ENCODE results near the gene MRM2. TPM values are rescaled to one million over a fixed set of nuclear protein-coding genes. Genes with fewer than 3 reads are reported as not detected.

The MRM2 gene
- total RNA-seq, 1 experiment from 2014 or later = 34.7 TPM

GRCh38 chr7:2217716-2218443 is 24.1 kb downstream of the MRM2 start:
- H3K27me3 ChIP-seq (ENCODE audit: insufficient read depth, low read length) = no peaks in the 10 kb centered on the region
- H3K36me3 ChIP-seq (ENCODE audit: control insufficient read depth in 1 of 2, insufficient read depth in 2 of 2, low read length in 2 of 2) = peaks cover 13 to 27% of the 10 kb centered on the region in 2 experiments; a peak in 3 of 4 replicates
- no peak overlapping the region for H3K27ac ChIP-seq (ENCODE audit: low read depth, low read length)
- no peak overlapping the region for H3K9ac ChIP-seq (ENCODE audit: low read length)
- H3K9me3 ChIP-seq (ENCODE audit: control insufficient read depth in 1 of 2, insufficient read depth in 1 of 2, low read depth in 1 of 2, low read length in 2 of 2) = no peaks in the 10 kb centered on the region
- ChIA-PET RAD21 (ENCODE audit: low non-redundant PET in 1 of 2, low total read pairs in 2 of 2, uncharacterized antibody in 2 of 2, unreplicated experiment in 2 of 2) (no interaction called here), CTCF (no interaction called here), POLR2A (no interaction called here)
- no peak overlapping the region for H3K4me2 ChIP-seq (ENCODE audit: low read length)
- TF ChIP-seq CEBPB (IDR thresholded peaks at IDR 0.05; ENCODE audit: low read depth) (no peak), ELF1 (IDR thresholded peaks at IDR 0.05; ENCODE audit: borderline replicate concordance, low read depth) (no peak), SP1 (IDR thresholded peaks at IDR 0.05; ENCODE audit: low read depth) (no peak), TCF7L2 (IDR thresholded peaks at IDR 0.05; ENCODE audit: borderline replicate concordance, extremely low read depth, insufficient read depth, insufficient read length) (no peak), RAD21 (IDR thresholded peaks at IDR 0.05; ENCODE audit: low read depth) (no peak), EZH2 (IDR thresholded peaks at IDR 0.05) (no peak), MAX (IDR thresholded peaks at IDR 0.05) (no peak), SRF (IDR thresholded peaks at IDR 0.05; ENCODE audit: low read depth) (no peak), ZFX (IDR thresholded peaks at IDR 0.05) (no peak), EZH2phosphoT487 (IDR thresholded peaks at IDR 0.05; ENCODE audit: borderline replicate concordance) (no peak), POLR2AphosphoS5 (IDR thresholded peaks at IDR 0.05; ENCODE audit: low read depth, low read length) (no peak), CTCF (IDR thresholded peaks at IDR 0.05 in 2 of 3, conservative IDR thresholded peaks at IDR 0.05 in 1 of 3; ENCODE audit: borderline replicate concordance in 1 of 3, insufficient read depth in 1 of 3, low read depth in 2 of 3, low read length in 2 of 3) (no peak), EGR1 (IDR thresholded peaks at IDR 0.05; ENCODE audit: low read depth) (no peak), CBX3 (IDR thresholded peaks at IDR 0.05; ENCODE audit: low read depth) (no peak), POLR2A (IDR thresholded peaks at IDR 0.05; ENCODE audit: borderline replicate concordance, extremely low read depth, insufficient read depth, insufficient read length) (no peak), REST (IDR thresholded peaks at IDR 0.05; ENCODE audit: low read depth) (no peak)
- no peak overlapping the region for H3K4me3 ChIP-seq (replicated peaks in 1 of 2; ENCODE audit: low read depth in 1 of 2, low read length in 2 of 2)
- H2AFZ ChIP-seq (ENCODE audit: low read depth, low read length, poor library complexity, severe bottlenecking) = no peak overlapping the region
- DNase-seq (ENCODE audit: low read depth, low spot score) (no peak), ATAC-seq (no peak)
- peaks cover 3% of the 10 kb centered on the region; the same call in 1 of the 2 replicates for H3K79me2 ChIP-seq (ENCODE audit: insufficient read depth, low read length)
- no peaks in the 10 kb centered on the region for H4K20me1 ChIP-seq (ENCODE audit: insufficient read depth)
- BruUV-seq (replicated peaks) = no TSS peak
- H3K9me2 ChIP-seq (ENCODE audit: insufficient read depth) = no peaks in the 10 kb centered on the region
- H3K4me1 ChIP-seq (ENCODE audit: control insufficient read depth in 1 of 2, insufficient read depth in 2 of 2, low read length in 2 of 2) = no peaks in the 10 kb centered on the region
- intact Hi-C loops (cut with micrococcal nuclease) = no loop called here

Data from HCT116 (cell line).